GM12865 (cell line): ENCODE results near the gene KIF3C.

Source experiments
- DNase-seq: peaks from one replicate; pipeline ENCODE4 v3.0.0; 2010; ENCODE audit warnings: low read depth
- H3K4me3 ChIP-seq: 2 replicates; pipeline ENCODE4 v1.5.1; 2011; ENCODE audit warnings: mild to moderate bottlenecking, low read depth, low read length, control low read depth
- CTCF ChIP-seq: IDR thresholded peaks from 2 replicates; pipeline ENCODE4 v1.5.1; 2011; ENCODE audit warnings: low read length, control low read depth, low read depth, inconsistent platforms; ENCODE audit not compliant: insufficient read depth; ENCODE audit errors: missing control alignments

KIF3C gene

GRCh38 chr2:25948437-25948836 is 33.9 kb downstream of the KIF3C start:
- no peak overlapping the region for H3K4me3 ChIP-seq
- no peak for DNase-seq
- no peak for TF ChIP-seq CTCF

GRCh38 chr2:25941042-25941441 is 41.3 kb downstream of the KIF3C start:
- no peak overlapping the region for H3K4me3 ChIP-seq
- no peak for DNase-seq
- TF ChIP-seq CTCF: no peak

DNA sequence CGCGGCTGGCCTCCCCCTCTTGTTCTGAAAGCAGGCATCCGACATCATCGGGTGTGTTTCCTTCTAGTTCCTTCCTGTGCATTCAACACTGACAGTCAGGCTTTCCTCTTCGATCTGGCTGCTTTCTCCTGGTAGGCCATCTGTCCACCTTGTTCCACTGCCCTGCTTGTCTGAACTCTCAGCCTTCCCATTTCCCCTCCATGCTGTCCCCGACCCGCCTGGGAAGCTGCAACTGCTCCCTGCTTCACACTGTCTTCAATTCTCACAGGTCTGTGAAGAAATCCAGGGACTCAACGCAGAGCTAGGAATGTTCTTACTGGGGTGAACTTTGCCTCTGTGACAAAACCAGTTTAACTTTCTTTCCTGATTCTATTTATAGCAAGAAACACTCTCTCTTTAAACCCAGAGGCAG is 43.0 kb downstream of the KIF3C start:
- H3K4me3 ChIP-seq: no peak overlapping the region
- DNase-seq: no peak
- no peak for TF ChIP-seq CTCF

GRCh38 chr2:25938345-25938744 is 44.0 kb downstream of the KIF3C start:
- TF ChIP-seq CTCF: no peak
- DNase-seq: no peak
- H3K4me3 ChIP-seq: no peak overlapping the region

DNA sequence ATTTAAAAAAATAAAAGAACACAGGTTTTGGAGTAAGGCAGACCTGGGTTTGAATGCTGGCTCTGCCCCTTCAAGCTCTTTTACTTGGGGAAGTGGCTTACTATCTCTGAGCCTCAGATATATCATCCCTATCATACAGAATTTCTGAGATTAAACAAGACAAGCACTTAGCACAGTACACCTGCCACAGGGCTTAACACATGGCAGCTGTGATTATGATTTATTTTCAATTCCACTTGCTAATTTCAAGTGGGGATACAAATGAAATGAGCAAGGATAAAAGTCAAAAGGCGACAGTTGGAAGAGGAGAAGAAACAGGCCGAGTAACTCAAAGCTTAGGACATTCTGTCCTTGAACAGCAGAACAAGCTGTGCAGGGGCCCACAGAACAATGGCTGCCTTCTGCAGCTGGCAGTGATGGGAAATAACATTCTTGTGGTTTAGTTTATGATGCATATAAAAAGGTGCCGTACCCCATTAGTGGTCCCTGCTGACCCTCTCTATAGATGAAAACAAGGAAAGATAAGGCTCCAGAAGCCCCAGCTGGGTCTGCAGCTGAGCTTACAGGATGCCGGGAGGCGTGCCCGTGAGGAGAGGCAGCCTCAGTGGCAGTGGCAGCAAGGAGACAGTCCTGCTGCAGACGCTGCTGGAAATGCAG is 45.3 kb downstream of the KIF3C start:
- DNase-seq: no peak
- no peak overlapping the region for H3K4me3 ChIP-seq

GRCh38 chr2:25933622-25934021 is 48.7 kb downstream of the KIF3C start:
- no peak for DNase-seq
- H3K4me3 ChIP-seq: no peak overlapping the region
- no peak for TF ChIP-seq CTCF

More for the DNA sequence above, 45.3 kb downstream of the KIF3C start:
- TF ChIP-seq CTCF: no peak

- no peak overlapping the region for H3K4me3 ChIP-seq
- TF ChIP-seq CTCF: no peak
- no peak for DNase-seq
Measured at GRCh38 chr2:25929789-25930473, 52.4 kb downstream of the KIF3C start.
